Ascending aorta (tissue), 2 donors: ENCODE data around the gene BHLHE23. TPM values are rescaled to one million over a fixed set of nuclear protein-coding genes. Genes with fewer than 3 reads are reported as not detected.
"Not testable (repeated sequence)": the region's sequence is repeated elsewhere in the genome, so short reads cannot be mapped to it uniquely, and the experiment has no call there.

Experiments
- DNase-seq, 2 donors: peaks; one replicate each; pipeline ENCODE4 v3.0.0-alpha.2; 2019; ENCODE audit warnings: low spot score in 2 of 2
- H3K27ac ChIP-seq, 2 donors: fragments of 200-600 bp; sonication (generic); one replicate each; pipeline ENCODE4 v1.5.1; 2016 to 2017; ENCODE audit warnings: mild to moderate bottlenecking in 1 of 2
- H3K27me3 ChIP-seq: fragments of 200-600 bp; sonication (generic); one replicate; pipeline ENCODE4 v1.5.1; 2017
- H3K36me3 ChIP-seq, 2 donors: fragments of 200-600 bp; sonication (generic); one replicate each; pipeline ENCODE4 v1.5.1; 2016
- H3K4me1 ChIP-seq, 2 donors: fragments of 200-600 bp; sonication (generic); one replicate each; pipeline ENCODE4 v1.5.1; 2016 to 2017; ENCODE audit warnings: mild to moderate bottlenecking in 1 of 2
- H3K4me3 ChIP-seq, 2 donors: fragments of 200-600 bp; sonication (generic); one replicate each; pipeline ENCODE4 v1.5.1; 2016 to 2017; ENCODE audit warnings: mild to moderate bottlenecking in 1 of 2
- H3K9me3 ChIP-seq, 2 donors: fragments of 200-600 bp; sonication (generic); one replicate each; pipeline ENCODE4 v1.5.1; 2016
- CTCF ChIP-seq, 3 experiments: fragments of 200-600 bp in 2 of 3; fragments of 450-650 bp in 1 of 3; sonication (generic) in 2 of 3; IDR thresholded peaks; one replicate each; pipeline ENCODE4 v1.5.1; 2016 to 2019; ENCODE audit warnings: antibody characterized with exemption in 3 of 3, mild to moderate bottlenecking in 1 of 3, moderate library complexity in 1 of 3
- intact Hi-C: fragments of 100-400 bp; cut with DNase I; formaldehyde crosslinking; loops from one replicate; pipeline ENCODE4 v1.15.1; 2023
- total RNA-seq: library from RNA; depleted of rRNA; stranded (reverse); fragments of >200 nt; gene quantifications from one replicate; pipeline ENCODE4 v1.1.0, GENCODE V29; 2016

BHLHE23 gene
- total RNA-seq, 1 donor from 2014 or later, result not detected

GRCh38 chr20:62962221-62962879 is 44.4 kb downstream of the BHLHE23 start:
- DNase-seq, result no peak
- H3K9me3 ChIP-seq, result no peaks in the 10 kb centered on the region
- peaks cover 6 to 11% of the 10 kb centered on the region in 2 donors for H3K36me3 ChIP-seq
- H3K27me3 ChIP-seq, result no peaks in the 10 kb centered on the region
- no peak overlapping the region for H3K4me3 ChIP-seq
- intact Hi-C loops, result no loop called here
- H3K27ac ChIP-seq, result no peak overlapping the region
- no peak for TF ChIP-seq CTCF (IDR thresholded peaks at IDR 0.05)
- no peaks in the 10 kb centered on the region for H3K4me1 ChIP-seq

DNA sequence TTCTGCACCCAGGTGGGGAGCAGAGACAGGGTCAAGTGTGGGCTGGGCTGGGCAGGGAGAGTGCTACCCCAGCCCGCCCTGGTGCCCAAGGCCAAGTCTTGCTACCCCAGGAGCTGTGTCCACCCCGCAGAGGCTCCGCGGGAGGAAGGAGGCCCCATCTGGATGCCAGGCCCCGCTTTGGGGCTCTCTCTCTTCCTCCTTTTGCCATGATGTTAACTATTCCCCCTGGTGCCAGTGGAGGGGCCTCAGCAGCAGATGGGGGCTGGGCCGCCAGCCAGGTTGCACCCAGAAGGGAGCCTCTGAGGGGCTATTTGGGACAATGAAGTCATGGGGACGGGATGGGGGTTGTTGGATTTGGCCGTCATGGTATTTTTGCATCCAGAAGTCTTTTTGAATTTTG is 45.0 kb downstream of the BHLHE23 start:
- no peaks in the 10 kb centered on the region for H3K4me1 ChIP-seq
- H3K9me3 ChIP-seq, result no peaks in the 10 kb centered on the region
- peaks cover 6 to 11% of the 10 kb centered on the region in 2 donors for H3K36me3 ChIP-seq
- H3K27me3 ChIP-seq, result no peaks in the 10 kb centered on the region
- intact Hi-C loops, result no loop called here
- TF ChIP-seq CTCF (IDR thresholded peaks at IDR 0.05), result no peak
- no peak overlapping the region for H3K4me3 ChIP-seq
- H3K27ac ChIP-seq, result no peak overlapping the region
- no peak for DNase-seq

DNA sequence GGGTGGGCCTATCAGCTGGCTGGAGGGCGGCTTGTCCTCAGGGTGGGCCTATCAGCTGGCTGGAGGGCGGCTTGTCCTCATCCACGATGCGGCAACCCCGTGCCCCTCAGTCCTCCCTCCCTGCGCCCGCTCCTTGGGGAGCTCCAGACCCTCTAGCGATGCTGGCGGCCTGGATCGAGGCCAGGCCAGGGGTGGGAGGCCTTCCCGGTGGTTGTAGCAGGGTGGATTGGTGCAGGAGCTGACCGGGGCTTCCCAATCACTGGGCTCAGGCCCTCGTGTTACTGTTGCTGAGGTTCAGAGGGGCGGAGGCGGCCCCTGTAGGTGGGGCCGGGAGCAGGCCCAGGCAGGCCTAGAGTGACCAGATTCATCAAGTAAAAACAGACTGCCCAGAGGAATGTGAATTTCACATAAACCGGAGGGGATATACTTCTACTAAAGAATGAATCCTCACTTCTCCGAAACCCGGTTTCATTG is 45.4 kb downstream of the BHLHE23 start:
- intact Hi-C loops, result no loop called here
- Histone ChIP-seq H3K27ac (no peak overlapping the region), H3K4me3 (no peak overlapping the region), H3K9me3 (no peaks in the 10 kb centered on the region), H3K27me3 (no peaks in the 10 kb centered on the region), H3K36me3 (peaks cover 6 to 11% of the 10 kb centered on the region in 2 donors), H3K4me1 (no peaks in the 10 kb centered on the region)
- no peak for DNase-seq
- no peak for TF ChIP-seq CTCF (IDR thresholded peaks at IDR 0.05)

GRCh38 chr20:62960446-62961309 is 46.1 kb downstream of the BHLHE23 start:
- H3K27me3 ChIP-seq, DNase-seq, H3K4me1 ChIP-seq, H3K27ac ChIP-seq, H3K9me3 ChIP-seq, H3K4me3 ChIP-seq, intact Hi-C loops: not testable (repeated sequence)
- peaks cover 6 to 11% of the 10 kb centered on the region in 2 donors for H3K36me3 ChIP-seq

DNA sequence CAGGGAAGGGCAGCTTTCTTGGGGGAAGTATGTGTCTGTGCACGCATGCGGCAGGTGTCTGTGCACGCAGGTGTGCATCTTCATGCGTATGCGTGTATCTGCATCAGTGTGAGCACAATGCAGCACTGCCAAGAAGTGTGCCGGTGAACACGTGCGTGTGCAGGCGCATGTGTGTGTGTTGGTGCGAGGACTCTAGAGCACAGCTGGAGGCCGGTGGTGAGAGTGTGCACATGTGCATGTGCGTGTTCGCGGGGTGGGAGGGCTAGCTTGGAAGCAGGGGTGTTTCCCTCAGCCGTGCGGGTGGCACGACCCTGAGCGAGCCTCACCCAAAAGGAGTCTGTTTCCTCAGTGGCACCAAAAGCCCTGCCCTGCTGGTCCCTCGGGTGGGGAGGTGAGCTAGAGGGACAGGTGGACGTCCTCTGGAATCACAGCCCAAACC is 46.7 kb downstream of the BHLHE23 start:
- Histone ChIP-seq H3K4me3 (no peak overlapping the region), H3K27me3 (no peaks in the 10 kb centered on the region), H3K4me1 (no peaks in the 10 kb centered on the region), H3K36me3 (peaks cover 6 to 11% of the 10 kb centered on the region in 2 donors), H3K27ac (no peak overlapping the region), H3K9me3 (no peaks in the 10 kb centered on the region)
- DNase-seq, result no peak
- intact Hi-C loops, result no loop called here
- TF ChIP-seq CTCF (IDR thresholded peaks at IDR 0.05), result no peak
